K562 (cell line): Measurements from ENCODE around the gene CRACR2B. TPM values are rescaled to one million over a fixed set of nuclear protein-coding genes. Genes with fewer than 3 reads are reported as not detected.
A peak's percentile ranks its signal among the peaks of the same experiment; 100 is the strongest.

Source experiments
- ESRRA ChIP-seq: fragments of 450-650 bp; IDR thresholded peaks from 2 replicates; pipeline ENCODE4 v1.6.1; 2014; ENCODE audit warnings: low read depth, mild to moderate bottlenecking, moderate library complexity, borderline replicate concordance
- HDAC2 ChIP-seq: fragments of 450-650 bp; IDR thresholded peaks from 2 replicates; pipeline ENCODE4 v1.6.1; 2016; ENCODE audit warnings: mild to moderate bottlenecking
- HMG20A ChIP-seq: fragments of 450-650 bp; formaldehyde crosslinking; conservative IDR thresholded peaks from 2 replicates; pipeline ENCODE4 v1.4.0; 2020; ENCODE audit warnings: mild to moderate bottlenecking, mixed read lengths
- KDM4B ChIP-seq, 2 experiments: fragments of 450-650 bp in 1 of 2; sonication (generic) in 1 of 2; IDR thresholded peaks; 2 replicates each; pipeline ENCODE4 v1.6.1; 2016 to 2017; ENCODE audit warnings: borderline replicate concordance in 2 of 2, antibody characterized with exemption in 1 of 2, low read depth in 1 of 2, mild to moderate bottlenecking in 1 of 2
- RAD51 ChIP-seq: fragments of 450-650 bp; IDR thresholded peaks from 2 replicates; pipeline ENCODE4 v1.7.1; 2016; ENCODE audit warnings: low read depth, mild to moderate bottlenecking, borderline replicate concordance
- TBL1XR1 ChIP-seq, 2 experiments: IDR thresholded peaks; 2 replicates each; pipeline ENCODE4 v1.6.1; 2012; ENCODE audit warnings: improper control_type of control experiment in 2 of 2, low read length in 2 of 2, mild to moderate bottlenecking in 1 of 2
- TCF3 ChIP-seq: sonication (generic); formaldehyde crosslinking; IDR thresholded peaks from 2 replicates; pipeline ENCODE4 v1.4.0; 2020; ENCODE audit warnings: mild to moderate bottlenecking, missing genetic modification reagents
- ZKSCAN1 ChIP-seq: fragments of 150-350 bp; IDR thresholded peaks from 2 replicates; pipeline ENCODE4 v1.6.1; 2016; ENCODE audit warnings: low read depth, low read length
- ZNF146 ChIP-seq: IDR thresholded peaks from one replicate; pipeline ENCODE4 v1.6.1; 2018; ENCODE audit warnings: missing compliant biosample characterization; ENCODE audit not compliant: unreplicated experiment
- ZSCAN29 ChIP-seq: fragments of 450-650 bp; IDR thresholded peaks from 2 replicates; pipeline ENCODE4 v1.6.1; 2017
- polyA plus RNA-seq, 8 experiments: library from polyadenylated mRNA; depleted of rRNA in 4 of 8; stranded (reverse) in 5 of 8; unstranded in 3 of 8; fragments of >200 nt; fragmentation: Nextera tagmentation in 2 of 8; fragmentation: Illumina TruSeq in 1 of 8; extraction: Ambion mirVana in 2 of 8; extraction: Trizol in 1 of 8; gene quantifications; 2 replicates each; pipeline versions ENCODE4 v1.2.1 to v1.2.3, GENCODE V29; 2011 to 2014; ENCODE audit warnings: inconsistent platforms in 1 of 8, missing spikeins in 1 of 8
- total RNA-seq, 7 experiments: library from RNA; depleted of rRNA in 6 of 7; stranded (reverse); fragments of >200 nt in 6 of 7; fragmentation: Illumina TruSeq in 2 of 7; extraction: Trizol in 2 of 7; gene quantifications; 2 replicates each; pipeline versions ENCODE4 v1.2.1 to v1.2.3, GENCODE V29; 2011 to 2021; ENCODE audit warnings: low replicate concordance in 1 of 7
- TF ChIP-seq, protein P1 (sequence below): sonication (generic); formaldehyde crosslinking; IDR thresholded peaks from 2 replicates; pipeline ENCODE4 v1.8.0; 2022; ENCODE audit warnings: mild to moderate bottlenecking, missing genetic modification reagents, borderline replicate concordance
- TF ChIP-seq, protein P2 (sequence below), 2 experiments: fragments of 450-650 bp; IDR thresholded peaks; 2 replicates each; pipeline ENCODE4 v1.6.1; 2016; ENCODE audit warnings: mild to moderate bottlenecking in 2 of 2, borderline replicate concordance in 1 of 2, low read depth in 1 of 2, moderate library complexity in 1 of 2
- TF ChIP-seq, protein P3 (sequence below): IDR thresholded peaks from 2 replicates; pipeline ENCODE4 v1.6.1; 2012; ENCODE audit warnings: low read depth, low read length, improper control_type of control experiment, borderline replicate concordance
- TF ChIP-seq, protein P4 (sequence below): fragments of 450-650 bp; formaldehyde crosslinking; IDR thresholded peaks from 2 replicates; pipeline ENCODE4 v1.4.0; 2020; ENCODE audit warnings: mild to moderate bottlenecking, moderate library complexity

CRACR2B gene
- total and polyA plus RNA-seq, 9 of the 15 experiments (the other 6 are each of a cell fraction or from before 2014, with no cell fraction given): 0.10 to 51.0 (median 6.0) TPM

DNA sequence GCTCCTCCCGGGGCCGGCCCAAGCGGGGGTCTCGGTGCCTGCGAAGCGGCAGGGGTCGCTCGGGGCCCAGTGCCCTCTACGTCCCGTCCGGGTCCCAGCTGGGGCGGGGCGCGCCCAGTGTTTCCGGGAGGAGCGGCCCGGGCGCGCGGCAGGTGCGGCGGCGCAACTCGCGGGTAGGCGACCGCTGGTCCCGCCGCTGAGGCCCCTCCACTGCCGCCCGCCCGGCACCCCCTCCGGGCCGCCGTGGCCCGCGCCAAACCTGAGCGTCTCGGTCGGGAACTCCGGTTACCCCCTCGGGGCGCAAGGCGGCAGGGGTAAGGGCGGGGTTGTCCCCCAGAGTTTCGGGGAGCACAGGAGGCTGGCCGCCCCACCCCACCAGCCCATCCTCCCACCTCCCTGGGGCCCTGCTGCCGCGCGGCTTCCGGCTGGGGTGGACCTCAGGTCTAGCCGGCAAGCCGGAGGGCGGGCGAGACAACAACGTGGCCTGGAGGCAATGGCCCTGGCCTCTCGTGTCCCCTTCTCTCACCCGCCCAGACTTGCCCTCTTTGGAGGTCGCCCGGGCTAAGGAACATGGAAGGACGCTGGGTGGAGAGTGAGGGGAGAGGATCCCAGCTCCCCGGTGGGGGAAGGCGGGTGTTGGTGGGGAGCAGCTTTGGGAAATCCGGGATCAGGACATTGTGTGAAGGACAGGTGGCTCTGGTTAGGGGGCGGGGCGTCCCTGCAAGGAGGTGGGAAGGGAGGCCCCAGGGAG lies 398 bp upstream of the CRACR2B start (continued):
- TF ChIP-seq ZKSCAN1: no peak
- TF ChIP-seq, protein P1, sequence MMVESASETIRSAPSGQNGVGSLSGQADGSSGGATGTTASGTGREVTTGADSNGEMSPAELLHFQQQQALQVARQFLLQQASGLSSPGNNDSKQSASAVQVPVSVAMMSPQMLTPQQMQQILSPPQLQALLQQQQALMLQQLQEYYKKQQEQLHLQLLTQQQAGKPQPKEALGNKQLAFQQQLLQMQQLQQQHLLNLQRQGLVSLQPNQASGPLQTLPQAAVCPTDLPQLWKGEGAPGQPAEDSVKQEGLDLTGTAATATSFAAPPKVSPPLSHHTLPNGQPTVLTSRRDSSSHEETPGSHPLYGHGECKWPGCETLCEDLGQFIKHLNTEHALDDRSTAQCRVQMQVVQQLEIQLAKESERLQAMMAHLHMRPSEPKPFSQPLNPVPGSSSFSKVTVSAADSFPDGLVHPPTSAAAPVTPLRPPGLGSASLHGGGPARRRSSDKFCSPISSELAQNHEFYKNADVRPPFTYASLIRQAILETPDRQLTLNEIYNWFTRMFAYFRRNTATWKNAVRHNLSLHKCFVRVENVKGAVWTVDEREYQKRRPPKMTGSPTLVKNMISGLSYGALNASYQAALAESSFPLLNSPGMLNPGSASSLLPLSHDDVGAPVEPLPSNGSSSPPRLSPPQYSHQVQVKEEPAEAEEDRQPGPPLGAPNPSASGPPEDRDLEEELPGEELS (CRISPR knock-in tag): no peak
- TF ChIP-seq, protein P2, sequence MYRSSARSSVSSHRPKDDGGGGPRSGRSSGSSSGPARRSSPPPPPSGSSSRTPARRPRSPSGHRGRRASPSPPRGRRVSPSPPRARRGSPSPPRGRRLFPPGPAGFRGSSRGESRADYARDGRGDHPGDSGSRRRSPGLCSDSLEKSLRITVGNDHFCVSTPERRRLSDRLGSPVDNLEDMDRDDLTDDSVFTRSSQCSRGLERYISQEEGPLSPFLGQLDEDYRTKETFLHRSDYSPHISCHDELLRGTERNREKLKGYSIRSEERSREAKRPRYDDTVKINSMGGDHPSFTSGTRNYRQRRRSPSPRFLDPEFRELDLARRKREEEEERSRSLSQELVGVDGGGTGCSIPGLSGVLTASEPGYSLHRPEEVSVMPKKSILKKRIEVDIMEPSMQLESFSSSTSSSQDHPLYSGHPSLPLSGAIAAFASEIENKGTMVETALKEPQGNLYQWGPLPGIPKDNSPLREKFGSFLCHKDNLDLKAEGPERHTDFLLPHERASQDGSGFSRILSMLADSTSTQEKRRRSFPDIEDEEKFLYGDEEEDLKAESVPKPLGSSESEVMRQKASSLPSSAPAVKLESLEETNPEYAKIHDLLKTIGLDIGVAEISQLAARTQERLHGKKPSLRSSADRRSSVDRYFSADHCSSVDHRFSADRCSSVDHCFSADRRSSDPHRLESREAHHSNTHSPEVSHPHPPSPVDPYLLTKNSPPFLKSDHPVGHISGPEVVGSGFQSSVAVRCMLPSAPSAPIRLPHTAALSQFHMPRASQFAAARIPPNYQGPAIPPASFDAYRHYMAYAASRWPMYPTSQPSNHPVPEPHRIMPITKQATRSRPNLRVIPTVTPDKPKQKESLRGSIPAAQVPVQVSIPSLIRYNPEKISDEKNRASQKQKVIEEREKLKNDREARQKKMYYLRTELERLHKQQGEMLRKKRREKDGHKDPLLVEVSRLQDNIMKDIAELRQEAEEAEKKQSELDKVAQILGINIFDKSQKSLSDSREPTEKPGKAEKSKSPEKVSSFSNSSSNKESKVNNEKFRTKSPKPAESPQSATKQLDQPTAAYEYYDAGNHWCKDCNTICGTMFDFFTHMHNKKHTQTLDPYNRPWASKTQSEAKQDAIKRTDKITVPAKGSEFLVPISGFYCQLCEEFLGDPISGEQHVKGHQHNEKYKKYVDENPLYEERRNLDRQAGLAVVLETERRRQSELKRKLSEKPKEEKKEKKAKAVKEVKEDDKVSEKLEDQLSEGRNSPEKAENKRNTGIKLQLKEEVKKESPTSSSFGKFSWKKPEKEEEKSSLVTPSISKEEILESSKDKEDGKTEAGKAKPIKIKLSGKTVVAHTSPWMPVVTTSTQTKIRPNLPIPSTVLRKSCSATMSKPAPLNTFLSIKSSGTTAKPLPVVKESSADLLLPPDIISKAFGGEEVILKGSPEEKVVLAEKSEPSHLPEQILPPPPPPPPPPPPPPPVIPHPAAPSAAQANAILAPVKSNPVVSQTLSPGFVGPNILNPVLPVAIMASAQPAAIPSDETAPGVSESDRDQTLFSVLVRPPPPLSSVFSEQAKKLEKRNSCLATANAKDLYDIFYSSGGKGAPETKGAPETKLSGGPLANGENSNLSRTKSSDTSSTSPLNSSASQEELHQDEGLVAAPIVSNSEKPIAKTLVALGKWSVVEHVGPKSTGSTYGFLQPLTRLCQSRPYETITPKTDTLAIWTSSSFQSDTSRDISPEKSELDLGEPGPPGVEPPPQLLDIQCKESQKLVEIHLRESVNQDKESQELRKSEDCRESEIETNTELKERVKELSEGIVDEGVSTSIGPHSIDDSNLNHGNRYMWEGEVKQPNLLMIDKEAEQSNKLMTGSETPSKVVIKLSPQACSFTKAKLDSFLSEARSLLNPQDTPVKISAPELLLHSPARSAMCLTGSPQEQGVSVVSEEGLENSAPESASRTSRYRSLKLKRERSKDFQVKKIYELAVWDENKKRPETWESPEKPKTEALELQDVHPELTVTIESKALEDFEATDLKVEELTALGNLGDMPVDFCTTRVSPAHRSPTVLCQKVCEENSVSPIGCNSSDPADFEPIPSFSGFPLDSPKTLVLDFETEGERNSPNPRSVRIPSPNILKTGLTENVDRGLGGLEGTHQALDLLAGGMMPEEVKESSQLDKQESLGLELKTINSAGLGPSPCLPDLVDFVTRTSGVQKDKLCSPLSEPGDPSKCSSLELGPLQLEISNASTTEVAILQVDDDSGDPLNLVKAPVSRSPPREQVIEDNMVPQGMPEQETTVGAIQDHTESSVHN (IDR thresholded peaks at IDR 0.05; ENCODE audit: borderline replicate concordance in 1 of 2, low read depth in 1 of 2): no peak
- TF ChIP-seq RAD51: no peak
- TF ChIP-seq, protein P3, sequence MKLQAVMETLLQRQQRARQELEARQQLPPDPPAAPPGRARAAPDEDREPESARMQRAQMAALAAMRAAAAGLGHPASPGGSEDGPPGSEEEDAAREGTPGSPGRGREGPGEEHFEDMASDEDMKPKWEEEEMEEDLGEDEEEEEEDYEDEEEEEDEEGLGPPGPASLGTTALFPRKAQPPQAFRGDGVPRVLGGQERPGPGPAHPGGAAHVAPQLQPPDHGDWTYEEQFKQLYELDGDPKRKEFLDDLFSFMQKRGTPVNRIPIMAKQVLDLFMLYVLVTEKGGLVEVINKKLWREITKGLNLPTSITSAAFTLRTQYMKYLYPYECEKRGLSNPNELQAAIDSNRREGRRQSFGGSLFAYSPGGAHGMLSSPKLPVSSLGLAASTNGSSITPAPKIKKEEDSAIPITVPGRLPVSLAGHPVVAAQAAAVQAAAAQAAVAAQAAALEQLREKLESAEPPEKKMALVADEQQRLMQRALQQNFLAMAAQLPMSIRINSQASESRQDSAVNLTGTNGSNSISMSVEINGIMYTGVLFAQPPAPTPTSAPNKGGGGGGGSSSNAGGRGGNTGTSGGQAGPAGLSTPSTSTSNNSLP: no peak
- peak; percentile 65 for TF ChIP-seq ESRRA
- no peak for TF ChIP-seq TCF3 (CRISPR knock-in tag)
- TF ChIP-seq ZNF146 (CRISPR knock-in tag): no peak
- no peak for TF ChIP-seq ZSCAN29
- TF ChIP-seq, protein P4, sequence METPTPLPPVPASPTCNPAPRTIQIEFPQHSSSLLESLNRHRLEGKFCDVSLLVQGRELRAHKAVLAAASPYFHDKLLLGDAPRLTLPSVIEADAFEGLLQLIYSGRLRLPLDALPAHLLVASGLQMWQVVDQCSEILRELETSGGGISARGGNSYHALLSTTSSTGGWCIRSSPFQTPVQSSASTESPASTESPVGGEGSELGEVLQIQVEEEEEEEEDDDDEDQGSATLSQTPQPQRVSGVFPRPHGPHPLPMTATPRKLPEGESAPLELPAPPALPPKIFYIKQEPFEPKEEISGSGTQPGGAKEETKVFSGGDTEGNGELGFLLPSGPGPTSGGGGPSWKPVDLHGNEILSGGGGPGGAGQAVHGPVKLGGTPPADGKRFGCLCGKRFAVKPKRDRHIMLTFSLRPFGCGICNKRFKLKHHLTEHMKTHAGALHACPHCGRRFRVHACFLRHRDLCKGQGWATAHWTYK (CRISPR knock-in tag): no peak
- TF ChIP-seq HMG20A: no peak
- peak; percentile 85 for TF ChIP-seq HDAC2
- no peak for TF ChIP-seq KDM4B (IDR thresholded peaks at IDR 0.05; ENCODE audit: borderline replicate concordance in 2 of 2, low read depth in 1 of 2)
- TF ChIP-seq TBL1XR1 (IDR thresholded peaks at IDR 0.05; ENCODE audit: low read length in 2 of 2): no peak
